ENCODE data around the gene PBRM1.
"Not testable (repeated sequence)": the region's sequence is repeated elsewhere in the genome, so short reads cannot be mapped to it uniquely, and the experiment has no call there.

The PBRM1 gene

DNA sequence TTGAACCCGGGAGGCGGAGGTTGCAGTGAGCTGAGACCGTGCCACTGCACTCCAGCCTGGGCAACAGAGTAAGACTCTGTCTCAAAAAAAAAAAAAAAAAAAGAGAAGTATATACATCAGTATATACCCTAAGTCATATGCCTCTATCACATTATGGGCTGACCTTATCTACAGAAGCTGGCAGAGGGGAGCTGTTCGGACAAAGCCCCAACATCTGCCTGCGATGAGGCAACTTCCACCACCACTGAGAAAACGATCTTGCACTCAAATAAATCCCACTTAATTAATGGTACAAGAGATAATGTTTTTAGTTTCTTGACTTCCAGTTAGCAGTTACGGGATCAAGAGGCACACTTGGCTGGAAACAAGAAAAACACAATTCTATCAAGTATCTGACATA lies 17.6 kb upstream of the PBRM1 start:
- DNase-seq = no peak

DNA sequence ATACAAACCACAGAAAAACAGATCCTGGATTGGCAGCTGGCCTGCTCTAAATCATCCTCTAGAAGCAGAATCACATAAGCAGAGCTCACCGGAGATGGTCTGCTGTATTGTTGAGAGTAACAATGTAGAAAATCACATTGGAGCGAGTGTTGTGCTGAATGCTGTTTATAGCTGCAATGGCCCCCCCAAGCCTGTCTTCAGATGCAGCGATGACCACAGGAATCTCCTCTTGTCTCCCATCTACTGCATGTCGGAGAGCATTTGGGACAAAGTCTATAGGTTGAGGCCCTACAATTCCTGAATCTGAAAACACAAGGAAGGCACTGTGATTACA lies 11.9 kb upstream of the PBRM1 start:
- no peak for DNase-seq

DNA sequence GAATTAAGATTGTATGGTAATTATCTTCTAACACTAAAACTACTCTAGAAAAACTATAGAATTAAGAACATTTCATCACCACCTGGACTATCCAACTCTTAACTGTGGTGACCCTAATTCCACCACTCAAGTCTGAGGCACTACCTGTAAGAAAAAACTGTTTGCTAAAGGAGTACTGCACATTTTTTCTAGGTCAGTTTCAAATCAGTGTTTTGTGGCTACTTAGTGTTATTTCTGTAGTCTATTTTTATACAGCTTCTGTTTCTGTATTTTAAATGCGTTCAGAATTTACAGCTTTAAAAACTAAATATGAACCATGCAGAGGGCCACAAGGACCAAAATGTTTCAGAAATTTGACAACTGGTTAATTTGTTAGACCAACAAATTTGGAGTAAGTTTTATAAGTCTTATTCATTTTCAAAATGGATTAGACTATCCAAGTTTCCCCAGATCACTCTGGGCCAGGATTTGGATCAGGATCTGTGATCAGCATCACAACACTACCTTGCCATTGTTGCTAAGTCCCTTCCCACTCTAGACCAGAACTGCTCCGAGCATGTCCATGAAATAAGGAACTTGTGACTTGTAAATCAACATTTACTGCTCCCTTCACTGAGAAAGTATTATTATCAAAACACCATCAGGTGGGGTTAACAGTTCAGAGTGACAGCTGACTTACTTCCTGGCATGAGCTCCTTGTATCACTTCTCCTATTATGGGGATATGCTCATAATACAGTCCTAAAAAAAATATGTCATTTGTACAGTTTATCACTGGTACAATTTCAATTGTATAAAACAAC lies 11.3 kb upstream of the PBRM1 start:
- DNase-seq = no peak

DNA sequence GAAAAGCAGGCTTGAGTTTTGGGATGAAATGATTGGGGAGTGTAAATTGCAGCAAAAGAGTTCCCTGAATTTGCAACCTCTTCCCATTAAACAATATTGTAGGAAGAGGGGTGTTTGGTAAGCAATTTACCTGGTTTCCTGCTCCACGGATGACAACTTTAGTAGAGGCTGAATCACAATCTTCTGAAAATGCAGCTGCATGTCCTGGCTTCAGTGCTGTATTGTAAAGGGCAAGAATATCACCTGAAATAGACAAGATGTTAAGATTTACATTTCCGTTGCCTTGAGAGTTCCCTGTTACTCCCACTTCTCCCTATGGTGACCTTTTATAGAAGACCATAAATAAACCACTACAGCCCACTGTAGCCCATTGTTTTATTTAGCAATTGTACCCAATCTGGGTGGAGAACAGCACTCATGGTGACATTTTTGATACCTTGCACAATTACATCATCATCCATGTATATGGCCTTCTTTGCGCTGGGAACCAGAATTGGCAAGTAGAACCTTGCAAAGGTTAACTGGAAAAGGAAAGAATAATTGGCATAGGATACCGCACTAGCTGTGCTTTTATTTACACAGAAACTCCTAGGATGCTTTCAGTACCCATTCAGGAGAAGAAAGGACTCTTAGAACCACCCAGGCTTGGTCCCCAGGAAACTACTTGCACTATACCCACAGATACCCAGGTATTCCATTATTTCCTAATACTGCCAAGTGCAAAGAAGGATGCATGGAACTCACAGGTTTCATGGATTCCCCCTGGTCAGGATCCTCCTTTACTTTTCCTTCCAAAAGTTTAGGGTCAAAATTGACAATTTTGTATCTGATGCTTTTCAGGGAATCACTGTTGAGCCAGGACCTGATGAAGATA lies 10.3 kb upstream of the PBRM1 start:
- DNase-seq = no peak

DNA sequence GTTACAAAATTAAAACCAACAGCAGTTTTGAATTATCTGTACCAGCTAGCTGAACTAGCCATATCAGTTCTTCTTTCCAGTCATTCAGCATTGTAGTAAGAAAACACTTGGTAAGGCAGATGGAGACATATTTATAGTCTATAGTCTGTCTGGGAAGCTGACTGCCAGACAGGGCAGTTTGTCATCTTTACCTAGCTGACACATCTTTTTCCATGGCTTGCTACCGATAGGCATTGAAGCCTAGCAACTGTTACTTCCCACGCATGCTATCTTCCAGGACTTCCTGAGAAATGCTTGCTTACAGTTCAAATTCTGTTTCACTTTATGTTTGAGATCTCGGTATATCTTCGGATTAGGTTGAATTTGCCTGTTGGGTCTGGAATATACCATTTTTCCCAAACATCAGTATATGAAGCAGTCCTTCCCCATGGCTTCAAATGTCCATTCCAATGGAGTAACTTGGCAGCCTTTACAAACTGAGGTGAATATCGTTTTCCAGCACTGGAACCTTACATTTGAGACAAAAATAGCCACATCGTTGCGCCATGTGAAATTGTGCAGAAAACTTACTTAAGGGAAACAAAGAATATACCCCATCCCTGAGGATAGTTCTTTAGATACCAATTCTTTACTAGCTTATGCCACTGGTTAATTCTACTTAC lies 8.9 kb upstream of the PBRM1 start:
- DNase-seq = no peak

DNA sequence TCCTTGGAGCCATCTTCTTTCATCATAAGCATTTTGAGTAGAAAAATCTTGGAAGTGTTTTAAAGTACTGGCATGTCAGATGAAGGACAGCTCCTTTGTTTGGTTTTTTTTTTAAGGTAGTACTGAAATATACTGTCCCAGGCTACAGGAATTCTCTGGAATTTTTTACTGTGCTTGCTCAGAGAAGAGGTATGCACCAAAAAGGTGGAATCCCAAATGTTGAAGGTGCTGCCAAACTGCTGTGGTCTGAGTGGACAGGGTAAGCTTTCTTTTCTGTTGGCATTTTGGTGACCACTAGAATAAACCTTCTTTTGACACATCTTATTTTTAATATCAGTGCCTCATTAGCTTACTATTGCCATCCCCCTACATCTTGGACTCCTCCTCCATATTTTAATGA lies 7.4 kb upstream of the PBRM1 start:
- DNase-seq = no peak

DNA sequence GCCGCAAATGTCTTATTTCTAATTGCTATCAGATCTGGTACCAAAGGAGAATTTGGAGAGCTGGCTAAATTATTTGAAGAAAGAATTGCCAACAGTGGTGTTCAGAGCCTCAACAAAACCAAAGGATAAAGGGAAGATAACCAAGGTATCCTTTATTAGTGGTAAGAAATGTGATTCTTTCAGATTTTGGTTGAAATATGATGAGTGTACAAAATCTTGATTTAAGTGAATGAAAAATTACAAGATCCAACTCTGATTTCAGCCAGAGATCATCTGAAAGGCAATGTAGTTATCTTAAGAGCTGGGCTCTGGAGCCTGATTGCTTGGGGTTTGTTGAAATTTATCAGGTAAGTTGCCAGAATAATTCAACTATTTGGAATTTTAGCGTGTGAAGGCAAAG lies 4.8 kb upstream of the PBRM1 start:
- DNase-seq = no peak

DNA sequence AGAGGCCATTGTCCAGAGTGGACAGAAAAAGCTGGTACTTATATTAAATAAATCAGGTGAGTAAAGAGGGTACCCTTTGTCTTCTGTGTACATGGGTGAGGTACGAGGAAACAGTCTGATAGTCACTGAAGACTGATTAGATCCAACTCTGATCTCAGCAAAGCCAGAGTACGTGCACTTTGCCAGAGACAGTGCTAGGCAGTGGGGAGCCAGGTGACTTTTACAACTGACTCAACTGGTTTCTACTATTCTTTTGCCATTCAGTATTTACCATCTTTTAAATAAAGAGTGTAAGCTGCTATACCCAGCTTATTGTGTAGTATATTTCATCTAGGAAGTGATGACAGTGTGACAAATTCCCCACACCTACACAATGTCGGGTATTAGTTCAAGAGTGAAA lies 3.4 kb upstream of the PBRM1 start:
- DNase-seq = no peak

DNA sequence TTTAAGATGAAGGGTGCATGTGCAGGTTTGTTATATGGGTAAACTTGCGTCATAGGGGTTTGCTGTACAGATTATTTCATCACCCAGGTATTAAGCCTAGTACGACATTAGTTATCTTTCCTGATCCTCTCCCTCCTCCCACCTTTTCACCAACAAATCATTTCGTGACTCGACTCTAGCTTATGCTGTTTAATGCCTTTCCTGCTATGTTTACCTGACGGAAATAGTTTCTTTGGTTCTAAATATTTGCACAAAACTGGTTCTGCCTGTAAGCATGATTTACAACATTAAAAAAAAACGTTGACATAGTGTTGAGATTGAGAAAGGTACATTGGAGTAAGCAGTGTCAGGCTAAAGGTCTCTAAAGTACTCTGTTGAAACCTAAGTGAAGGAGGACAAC lies 2.6 kb upstream of the PBRM1 start:
- no peak for DNase-seq

DNA sequence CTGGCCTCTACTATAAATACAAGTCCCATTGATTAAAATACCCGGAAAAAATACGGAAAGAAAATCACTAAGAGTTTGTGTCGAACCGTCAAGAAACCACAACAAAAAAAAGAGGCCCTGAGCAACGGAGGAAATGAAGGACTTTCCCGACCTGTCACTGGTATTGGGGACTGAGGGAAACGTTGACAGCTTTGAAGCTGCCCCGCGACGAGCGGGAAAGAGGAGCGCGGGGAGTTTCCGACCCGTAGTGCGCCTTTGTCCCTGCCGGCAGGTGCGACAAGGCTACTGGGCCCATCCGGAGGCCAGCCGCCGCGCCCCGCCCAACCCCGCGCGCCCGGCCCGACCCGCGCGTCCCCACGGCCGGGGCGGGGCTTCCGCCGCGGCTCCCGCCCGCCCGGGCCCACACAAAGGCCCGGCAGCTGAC lies 416 bp downstream of the PBRM1 start:
- peak; percentile 22 for DNase-seq

DNA sequence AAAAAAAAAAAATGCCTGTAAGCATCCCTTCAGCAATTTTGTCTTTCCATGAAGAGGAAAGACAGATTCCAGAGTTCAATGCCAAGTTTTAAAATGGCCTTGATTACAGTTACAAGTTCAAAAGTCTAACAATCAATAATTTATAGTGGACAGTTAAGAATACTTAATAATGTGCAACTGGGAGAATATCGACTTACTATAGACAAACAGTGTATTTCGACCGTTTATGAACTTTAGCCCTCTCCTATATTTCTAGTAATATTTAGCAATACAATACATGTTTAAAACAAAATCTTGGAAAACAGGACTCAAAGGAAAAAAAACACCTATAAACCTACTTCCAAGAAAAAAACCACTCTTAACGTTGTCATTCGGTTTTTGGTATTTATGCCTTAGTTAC lies 1.5 kb downstream of the PBRM1 start:
- DNase-seq = no peak

DNA sequence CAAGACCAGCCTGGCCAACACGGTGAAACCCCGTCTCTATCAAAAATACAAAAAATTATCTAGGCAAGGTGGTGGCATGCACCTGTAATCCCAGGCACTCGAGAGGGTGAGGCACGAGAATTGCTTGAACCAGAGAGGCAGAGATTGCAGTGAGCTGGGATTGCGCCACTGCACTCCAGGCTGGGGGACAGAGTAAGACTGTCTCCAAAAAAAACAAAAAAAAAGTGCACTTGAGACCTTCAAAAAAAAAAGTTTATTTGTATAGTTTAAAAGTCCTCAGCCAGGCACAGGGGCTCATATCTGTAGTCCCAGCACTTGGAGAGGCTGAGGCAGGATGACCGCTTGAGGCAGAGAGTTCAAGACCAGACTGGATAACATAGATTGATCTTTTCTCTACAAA lies 2.1 kb downstream of the PBRM1 start:
- DNase-seq = no peak

DNA sequence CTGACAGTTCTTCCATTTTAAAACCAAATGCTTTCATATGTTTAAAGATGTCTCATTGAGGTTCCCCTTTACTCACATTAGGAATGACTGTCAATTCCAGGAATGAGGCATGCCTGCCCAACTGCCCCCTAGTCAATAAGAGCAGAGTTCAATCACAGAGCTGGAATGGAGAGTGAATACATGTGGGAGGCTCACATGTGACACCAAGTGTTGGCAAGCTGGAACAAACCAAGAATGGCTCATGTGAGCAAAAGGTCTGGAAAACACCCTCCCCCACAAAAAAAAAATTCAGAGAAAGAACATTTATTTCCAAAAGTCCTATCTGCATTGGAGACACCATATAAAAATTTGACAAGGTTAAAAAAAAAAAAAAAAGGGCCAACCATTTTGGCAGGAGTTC lies 3.7 kb downstream of the PBRM1 start:
- DNase-seq = no peak

DNA sequence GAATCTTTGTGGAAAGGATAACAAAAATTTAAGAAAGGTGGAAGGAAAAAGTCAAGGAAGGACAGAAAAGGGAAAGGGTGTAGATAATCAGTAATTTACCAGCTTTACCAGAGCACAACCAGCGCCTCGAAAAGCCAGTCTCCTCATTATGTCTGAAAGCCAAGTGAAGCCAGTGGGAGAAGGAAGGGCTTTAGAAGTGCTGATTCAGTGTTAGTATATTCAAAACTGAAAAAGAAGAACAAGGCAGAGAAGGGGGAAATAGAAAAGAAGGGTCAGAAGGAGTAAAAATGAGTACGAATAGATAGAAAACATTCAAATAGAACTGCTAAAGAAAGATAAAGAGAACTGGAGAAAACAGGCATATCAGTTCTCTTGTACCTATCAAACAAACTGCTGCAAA lies 4.1 kb downstream of the PBRM1 start:
- no peak for DNase-seq

DNA sequence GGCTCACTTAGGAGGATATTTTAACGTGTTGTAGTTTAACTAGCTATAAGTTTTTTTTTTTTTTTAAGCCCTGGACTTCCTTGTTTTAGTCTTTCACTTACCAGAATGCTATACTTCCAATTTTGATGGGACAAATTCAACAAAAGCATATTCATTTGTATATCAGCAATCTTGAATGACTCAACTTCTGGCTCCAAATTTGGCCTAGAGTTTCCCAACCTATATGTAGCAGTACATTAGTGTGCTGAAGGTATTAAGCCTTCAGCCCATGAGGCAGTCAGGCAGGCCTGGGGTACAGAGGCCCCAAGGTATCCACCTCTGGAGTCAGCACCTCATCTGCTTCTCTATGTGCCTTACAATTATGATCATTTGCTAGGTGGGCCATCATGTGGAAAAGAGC lies 5.9 kb downstream of the PBRM1 start:
- DNase-seq = no peak

DNA sequence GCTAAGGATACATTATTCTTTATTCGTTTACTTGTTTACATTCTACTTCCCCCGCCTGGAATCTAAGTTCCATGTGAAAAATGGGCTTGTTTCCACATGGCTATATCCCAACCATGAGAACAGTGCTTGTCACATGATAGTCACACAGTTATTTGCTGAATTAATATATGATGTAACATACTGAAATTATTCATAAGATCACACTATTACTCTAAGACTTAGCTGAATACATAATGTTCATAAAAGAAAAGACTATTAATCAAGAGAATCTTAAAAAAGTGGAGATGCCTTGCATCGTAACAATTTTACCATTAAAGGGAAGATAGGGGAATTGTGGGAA lies 6.5 kb downstream of the PBRM1 start:
- no peak for DNase-seq

DNA sequence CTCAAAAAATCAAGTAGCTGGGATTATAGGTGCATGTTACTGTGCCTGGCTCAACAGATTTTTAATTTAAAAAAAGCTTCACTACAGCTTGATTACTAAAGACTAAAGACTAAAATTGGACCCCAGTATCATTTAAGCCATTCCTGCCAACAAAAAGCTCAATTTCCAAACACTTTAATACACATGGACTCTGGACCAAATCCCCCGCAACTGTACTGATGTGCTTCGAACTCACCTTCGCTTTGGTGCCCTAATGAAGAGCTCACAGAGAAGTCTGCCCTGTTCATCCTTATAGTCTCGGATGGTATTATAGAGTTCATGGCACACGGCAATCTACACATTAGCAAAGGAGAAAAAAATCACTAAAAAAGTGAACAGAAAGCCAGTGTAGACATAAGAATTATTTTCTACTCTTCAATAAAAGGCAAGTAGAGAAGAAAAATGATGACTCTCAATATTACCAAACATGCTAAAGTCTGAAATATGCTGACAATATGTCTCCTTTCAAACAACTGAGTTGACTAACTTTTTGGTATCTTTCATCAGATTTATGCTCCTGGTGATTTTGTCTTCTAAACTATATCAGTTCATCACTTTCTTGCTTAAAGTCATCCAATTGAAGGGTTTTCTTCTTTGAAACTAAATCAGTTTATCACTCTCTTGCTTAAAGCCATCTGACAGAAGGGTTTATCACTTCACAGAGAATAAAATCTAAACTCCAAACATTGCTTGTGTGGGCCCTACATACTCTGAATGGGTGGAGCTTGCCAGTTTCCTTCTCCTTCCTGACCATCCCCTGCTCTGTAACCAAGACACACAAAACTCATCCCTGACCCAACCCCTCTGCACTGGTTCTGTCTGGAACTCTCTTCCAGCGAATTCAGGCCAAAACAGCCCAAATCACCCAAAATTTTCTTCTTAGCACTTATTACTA lies 7.2 kb downstream of the PBRM1 start:
- DNase-seq = no peak

DNA sequence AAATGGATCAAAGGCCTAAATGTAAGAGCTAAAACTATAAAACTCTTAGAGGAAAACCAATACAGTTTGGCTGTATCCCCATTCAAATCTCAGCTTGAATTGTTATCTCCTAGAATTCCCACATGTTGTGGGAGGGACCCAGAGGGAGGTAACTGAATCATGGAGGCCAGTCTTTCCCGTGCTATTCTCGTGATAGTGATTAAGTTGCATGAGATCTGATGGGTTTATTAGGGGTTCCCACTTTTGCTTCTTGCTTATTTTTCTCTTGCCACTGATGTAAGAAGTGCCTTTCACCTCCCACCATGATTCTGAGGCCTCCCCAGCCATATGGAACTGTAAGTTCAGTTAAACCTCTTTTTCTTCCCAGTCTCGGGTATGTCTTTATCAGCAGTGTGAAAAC lies 9.5 kb downstream of the PBRM1 start:
- not testable (repeated sequence) for DNase-seq

DNA sequence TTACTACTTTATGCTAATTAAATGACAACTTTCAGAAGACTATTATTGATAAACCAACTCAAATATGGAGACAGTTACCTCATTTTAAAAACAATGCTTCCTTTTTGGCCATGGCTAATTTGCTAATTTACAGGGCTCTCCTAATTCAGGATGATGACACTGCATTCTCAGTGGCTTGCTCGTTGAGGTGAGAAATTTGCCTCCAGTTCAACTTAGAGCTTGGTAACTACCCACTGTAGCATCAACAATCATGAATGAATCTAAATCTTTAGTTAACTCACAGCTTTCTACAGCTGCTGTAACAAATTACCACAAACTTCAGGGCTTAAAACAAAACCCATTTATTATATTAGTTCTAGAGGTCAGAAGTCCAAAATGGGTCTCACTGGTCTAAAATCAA lies 14.0 kb downstream of the PBRM1 start:
- no peak for DNase-seq

DNA sequence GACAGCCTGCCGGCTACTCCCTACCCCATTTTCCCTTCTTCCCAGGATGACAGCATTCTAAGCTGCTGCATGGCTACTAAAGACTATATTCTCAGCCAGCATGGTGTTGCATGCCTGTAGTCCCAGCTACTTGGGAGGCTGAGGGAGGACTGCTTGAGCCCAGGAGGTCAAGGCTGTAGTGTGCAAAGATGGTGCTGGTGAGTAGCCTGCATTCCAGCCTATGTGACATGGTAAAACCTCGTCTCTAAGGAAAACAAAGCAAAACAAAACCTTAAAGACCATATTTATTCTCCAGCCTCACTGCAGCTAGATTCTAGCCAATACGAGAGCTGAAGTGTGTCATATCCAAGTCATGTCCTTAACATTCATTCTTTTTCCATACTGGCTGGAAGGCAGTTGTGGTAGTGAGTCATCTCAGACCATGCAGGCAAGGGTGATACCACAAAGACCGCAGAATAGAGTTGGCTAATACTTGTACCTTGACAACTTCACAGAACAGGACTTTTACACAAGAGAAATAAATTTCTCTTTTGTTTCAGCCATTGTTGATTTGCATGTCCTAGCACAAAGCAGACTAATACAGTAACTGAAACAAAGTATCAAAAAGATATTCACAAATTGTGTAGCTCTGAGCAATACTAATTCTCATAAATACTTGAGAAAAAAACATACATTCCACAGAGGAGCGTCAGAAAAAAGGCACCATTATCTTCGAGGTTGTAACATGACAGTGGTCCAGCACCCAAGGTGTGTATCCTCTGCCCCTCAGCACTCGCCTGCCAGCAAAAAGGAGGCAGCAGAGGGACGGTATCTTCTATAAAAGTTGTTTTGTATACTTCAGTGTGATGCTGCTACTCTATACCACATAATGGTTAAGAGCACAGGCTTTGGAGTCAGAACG lies 14.8 kb downstream of the PBRM1 start:
- DNase-seq = no peak

DNA sequence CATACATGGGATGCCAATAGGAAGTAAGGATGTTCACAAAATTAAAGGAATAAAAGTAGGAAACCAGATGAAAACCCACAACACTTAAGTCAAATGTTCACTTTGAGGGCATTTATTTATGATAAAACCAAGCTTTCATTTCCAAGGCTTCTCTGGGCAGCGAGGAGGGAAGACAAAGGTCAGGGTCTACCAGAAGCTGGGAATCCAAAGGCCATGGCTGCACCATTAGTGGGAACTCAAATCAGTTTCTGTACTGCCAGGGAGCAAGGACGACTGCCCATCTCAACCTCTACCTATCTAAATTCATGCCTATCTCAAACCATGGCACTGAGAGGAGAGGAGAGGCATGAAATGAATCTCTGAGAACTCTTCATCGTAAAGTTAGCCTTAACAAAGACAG lies 22.6 kb downstream of the PBRM1 start:
- DNase-seq = no peak

DNA sequence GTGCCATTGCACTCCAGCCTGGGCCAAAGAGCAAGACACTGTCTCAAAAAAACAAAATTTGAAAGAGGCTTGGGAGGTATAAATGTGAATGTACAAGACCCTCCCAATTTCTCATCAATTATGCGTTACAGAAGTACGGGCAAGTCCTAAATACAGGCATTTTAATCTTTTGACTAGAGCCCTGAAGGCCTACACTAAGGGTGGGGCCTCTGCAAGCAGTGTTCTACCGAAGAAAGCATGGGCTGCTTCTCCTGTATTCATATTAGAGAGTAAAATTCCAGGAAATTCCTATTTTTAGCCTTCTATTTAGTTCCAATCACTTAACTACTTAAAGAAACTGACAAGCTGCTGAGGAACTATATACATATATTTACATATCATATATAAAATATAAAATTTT lies 25.7 kb downstream of the PBRM1 start:
- no peak for DNase-seq

Measured in NCI-H187 treated with DMSO at 0.1 percent for 48 hours (cell line).